HL-60 (cell line): Measurements from ENCODE around the gene INTS4.

Source experiments
- DNase-seq, 2 experiments: peaks; one replicate each; pipeline ENCODE4 v3.0.0-alpha.2; 2010 to 2020; ENCODE audit warnings: low read depth in 1 of 2, low spot score in 1 of 2
- H3K27ac ChIP-seq: fragments of 250-450 bp; sonication (Bioruptor Pico); replicated peaks from 2 replicates; pipeline ENCODE4 v1.5.1; 2020; ENCODE audit warnings: mild to moderate bottlenecking, moderate library complexity
- H3K27me3 ChIP-seq: fragments of 250-450 bp; sonication (Bioruptor Pico); 2 replicates; pipeline ENCODE4 v1.5.1; 2021; ENCODE audit warnings: mild to moderate bottlenecking, moderate library complexity; ENCODE audit not compliant: insufficient read depth, poor library complexity, severe bottlenecking
- H3K4me3 ChIP-seq: replicated peaks from 2 replicates; pipeline ENCODE4 v1.5.1; 2011; ENCODE audit warnings: mild to moderate bottlenecking, control low read depth, low read length; ENCODE audit not compliant: insufficient read depth
- GABPA ChIP-seq: IDR thresholded peaks from 2 replicates; pipeline ENCODE4 v1.6.1; 2012; ENCODE audit warnings: low read depth
- POLR2AphosphoS5 ChIP-seq: IDR thresholded peaks from 2 replicates; pipeline ENCODE4 v1.6.1; 2012; ENCODE audit warnings: low read depth
- SPI1 ChIP-seq: IDR thresholded peaks from 2 replicates; pipeline ENCODE4 v1.6.1; 2012; ENCODE audit warnings: low read depth, mild to moderate bottlenecking, borderline replicate concordance
- TF ChIP-seq, protein P1 (sequence below): IDR thresholded peaks from 2 replicates; pipeline ENCODE4 v1.6.1; 2012; ENCODE audit warnings: low read depth; ENCODE audit not compliant: insufficient replicate concordance
- TF ChIP-seq, protein P2 (sequence below): IDR thresholded peaks from one replicate; pipeline ENCODE4 v1.5.1; 2011; ENCODE audit warnings: low read length, control low read depth, inconsistent platforms; ENCODE audit not compliant: insufficient read depth

INTS4 gene

DNA sequence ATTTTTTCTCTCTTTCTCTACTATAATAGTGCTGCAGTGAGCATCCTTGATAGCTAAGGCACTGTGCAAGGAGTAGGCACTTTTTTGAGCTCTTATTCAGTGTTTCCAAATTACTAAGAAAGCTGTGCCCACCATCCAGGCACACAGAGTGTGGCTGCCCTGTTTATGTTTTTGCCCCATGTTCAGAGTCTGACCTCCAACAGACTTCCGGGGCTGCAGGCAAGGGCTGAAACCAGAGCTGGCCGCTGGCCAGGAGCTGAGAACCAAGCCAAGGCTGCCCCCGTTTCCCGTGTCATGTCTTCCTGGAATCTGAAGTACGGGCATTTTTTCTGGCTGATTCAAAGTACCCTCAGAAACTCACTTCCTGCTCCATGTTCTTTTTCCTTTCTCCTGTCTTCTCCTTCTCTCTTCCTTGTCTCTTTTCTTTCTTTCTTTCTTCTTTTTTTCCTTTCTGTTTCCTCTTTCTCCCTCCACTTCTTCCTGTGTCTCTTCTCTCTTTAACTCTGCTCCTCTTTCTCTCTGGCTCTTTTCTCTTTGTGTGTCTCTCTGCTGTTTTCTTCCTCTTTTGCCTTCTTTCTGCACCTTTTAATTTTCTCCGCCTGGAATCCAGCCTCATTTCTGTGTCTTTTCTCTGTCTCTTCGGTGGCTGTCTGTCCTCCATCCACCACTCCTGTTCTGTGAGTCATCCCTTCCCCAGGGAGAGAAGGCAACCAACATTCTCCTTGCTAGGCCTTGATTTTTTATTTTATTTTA, 45.6 kb upstream of the INTS4 start:
- Histone ChIP-seq H3K27ac (peak overlapping the region; percentile 55), H3K4me3 (no peak overlapping the region), H3K27me3 (no peaks in the 10 kb centered on the region)
- TF ChIP-seq, protein P1, sequence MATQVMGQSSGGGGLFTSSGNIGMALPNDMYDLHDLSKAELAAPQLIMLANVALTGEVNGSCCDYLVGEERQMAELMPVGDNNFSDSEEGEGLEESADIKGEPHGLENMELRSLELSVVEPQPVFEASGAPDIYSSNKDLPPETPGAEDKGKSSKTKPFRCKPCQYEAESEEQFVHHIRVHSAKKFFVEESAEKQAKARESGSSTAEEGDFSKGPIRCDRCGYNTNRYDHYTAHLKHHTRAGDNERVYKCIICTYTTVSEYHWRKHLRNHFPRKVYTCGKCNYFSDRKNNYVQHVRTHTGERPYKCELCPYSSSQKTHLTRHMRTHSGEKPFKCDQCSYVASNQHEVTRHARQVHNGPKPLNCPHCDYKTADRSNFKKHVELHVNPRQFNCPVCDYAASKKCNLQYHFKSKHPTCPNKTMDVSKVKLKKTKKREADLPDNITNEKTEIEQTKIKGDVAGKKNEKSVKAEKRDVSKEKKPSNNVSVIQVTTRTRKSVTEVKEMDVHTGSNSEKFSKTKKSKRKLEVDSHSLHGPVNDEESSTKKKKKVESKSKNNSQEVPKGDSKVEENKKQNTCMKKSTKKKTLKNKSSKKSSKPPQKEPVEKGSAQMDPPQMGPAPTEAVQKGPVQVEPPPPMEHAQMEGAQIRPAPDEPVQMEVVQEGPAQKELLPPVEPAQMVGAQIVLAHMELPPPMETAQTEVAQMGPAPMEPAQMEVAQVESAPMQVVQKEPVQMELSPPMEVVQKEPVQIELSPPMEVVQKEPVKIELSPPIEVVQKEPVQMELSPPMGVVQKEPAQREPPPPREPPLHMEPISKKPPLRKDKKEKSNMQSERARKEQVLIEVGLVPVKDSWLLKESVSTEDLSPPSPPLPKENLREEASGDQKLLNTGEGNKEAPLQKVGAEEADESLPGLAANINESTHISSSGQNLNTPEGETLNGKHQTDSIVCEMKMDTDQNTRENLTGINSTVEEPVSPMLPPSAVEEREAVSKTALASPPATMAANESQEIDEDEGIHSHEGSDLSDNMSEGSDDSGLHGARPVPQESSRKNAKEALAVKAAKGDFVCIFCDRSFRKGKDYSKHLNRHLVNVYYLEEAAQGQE, result peak; percentile 35
- no peak for TF ChIP-seq GABPA
- peak in 1 of 2 experiments; percentile 60 for DNase-seq

DNA sequence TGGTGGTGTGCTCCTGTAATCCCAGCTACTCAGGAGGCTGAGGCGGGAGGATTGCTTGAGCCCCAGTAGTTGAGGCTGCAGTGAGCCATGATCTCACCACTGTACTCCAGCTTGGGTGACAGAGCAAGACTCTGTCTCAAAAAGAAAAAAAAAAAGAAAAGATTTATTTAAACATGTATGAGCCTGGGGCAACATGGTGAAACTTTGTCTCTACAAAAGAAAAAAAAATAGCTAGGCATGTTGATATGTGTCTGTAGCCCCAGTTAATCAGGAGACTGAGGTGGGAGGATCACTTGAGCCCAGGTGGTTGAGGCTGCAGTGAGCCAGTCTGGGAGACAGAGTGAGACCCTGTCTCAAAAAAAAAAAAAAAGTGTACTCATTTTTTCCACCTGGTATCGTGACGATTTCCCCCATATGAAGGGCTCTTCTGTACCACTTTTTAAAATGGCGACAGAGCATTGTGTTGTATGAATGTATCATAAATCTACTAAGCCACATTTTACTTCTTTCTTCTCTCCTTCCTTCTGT, 45.0 kb upstream of the INTS4 start:
- Histone ChIP-seq H3K4me3 (no peak overlapping the region), H3K27ac (peak overlapping the region; percentile 55), H3K27me3 (no peaks in the 10 kb centered on the region)
- no peak for DNase-seq
- TF ChIP-seq SPI1, result no peak
- no peak for TF ChIP-seq POLR2AphosphoS5
- no peak for TF ChIP-seq GABPA
- TF ChIP-seq, protein P1, result no peak
- TF ChIP-seq, protein P2, sequence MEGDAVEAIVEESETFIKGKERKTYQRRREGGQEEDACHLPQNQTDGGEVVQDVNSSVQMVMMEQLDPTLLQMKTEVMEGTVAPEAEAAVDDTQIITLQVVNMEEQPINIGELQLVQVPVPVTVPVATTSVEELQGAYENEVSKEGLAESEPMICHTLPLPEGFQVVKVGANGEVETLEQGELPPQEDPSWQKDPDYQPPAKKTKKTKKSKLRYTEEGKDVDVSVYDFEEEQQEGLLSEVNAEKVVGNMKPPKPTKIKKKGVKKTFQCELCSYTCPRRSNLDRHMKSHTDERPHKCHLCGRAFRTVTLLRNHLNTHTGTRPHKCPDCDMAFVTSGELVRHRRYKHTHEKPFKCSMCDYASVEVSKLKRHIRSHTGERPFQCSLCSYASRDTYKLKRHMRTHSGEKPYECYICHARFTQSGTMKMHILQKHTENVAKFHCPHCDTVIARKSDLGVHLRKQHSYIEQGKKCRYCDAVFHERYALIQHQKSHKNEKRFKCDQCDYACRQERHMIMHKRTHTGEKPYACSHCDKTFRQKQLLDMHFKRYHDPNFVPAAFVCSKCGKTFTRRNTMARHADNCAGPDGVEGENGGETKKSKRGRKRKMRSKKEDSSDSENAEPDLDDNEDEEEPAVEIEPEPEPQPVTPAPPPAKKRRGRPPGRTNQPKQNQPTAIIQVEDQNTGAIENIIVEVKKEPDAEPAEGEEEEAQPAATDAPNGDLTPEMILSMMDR, result no peak

DNA sequence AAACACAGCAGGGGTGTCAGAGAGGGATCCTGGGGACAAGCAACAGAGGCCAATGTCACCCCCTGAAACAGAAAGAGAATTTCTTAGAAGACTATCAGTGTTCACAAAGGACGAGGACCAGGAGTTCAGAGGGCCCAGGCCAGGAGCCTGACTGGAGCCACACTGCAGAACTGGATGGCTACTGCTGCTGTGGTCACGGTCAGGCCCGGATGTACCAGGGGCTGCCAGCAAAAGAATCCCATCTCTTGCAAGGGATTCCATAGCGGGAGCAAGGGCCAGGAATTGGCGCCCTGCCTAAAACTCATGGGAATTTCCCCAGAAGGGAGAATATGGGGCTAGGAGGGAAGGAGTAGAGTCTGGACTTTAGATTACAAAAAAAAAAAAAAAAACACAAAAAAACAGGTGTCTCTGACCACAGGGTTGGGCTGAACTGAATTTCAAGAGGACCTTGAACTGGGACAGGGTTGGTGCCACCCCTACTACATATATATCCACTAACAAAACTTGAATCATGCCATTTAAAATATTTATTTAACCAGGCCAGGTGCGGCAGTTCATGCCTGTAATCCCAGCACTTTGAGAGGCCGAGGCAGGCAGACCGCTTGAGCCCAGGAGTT, 44.3 kb upstream of the INTS4 start:
- H3K27me3 ChIP-seq, result no peaks in the 10 kb centered on the region
- H3K27ac ChIP-seq, result no peak overlapping the region
- TF ChIP-seq, protein P2, result no peak
- no peak for DNase-seq
- H3K4me3 ChIP-seq, result no peak overlapping the region

DNA sequence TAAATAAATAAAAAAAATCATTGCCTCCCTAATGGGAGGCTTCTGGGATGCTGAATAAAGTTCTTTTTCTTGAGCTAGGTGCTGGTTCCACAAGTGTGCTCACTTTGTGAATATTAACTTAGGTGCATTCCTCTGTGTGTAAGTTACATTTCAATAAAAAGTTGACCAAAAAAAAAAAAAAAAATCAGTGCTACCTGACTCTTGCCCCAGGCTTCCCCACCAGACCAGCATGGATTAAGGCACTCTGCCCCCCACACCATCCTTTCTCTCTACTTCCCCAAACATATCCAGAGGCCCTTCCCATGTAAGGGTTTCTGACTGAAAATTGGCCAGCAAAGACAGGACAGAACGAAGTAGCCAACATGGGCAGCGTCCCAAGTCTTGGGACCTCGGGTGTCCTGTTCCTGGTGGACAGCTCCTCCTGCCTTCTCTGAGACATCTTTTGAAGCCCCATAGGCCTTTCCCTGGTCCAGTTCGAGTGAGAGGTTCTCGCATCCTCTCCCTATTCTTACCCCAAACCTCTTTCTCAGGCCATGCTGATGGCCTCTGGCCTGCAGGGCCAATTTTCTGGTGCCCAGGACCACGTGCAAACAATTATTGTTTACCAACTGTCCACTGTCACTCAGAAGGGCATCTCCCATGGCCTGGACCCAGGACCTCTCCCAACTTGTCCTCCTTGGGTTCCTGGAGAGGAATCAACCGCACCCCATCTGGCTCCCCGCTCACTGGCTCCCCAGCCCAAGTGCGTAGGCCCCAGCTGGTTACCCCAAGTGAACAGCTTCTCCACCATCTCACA, 43.6 kb upstream of the INTS4 start:
- TF ChIP-seq SPI1 (no peak), GABPA (no peak), POLR2AphosphoS5 (no peak)
- TF ChIP-seq, protein P2, result no peak
- TF ChIP-seq, protein P1, result no peak

More for the DNA sequence above, 43.6 kb upstream of the INTS4 start:
- Histone ChIP-seq H3K27ac (no peak overlapping the region), H3K27me3 (no peaks in the 10 kb centered on the region), H3K4me3 (no peak overlapping the region)
- no peak for DNase-seq
